Vagina (tissue), 2 donors: Measurements from ENCODE around the gene AHDC1. TPM values are rescaled to one million over a fixed set of nuclear protein-coding genes. Genes with fewer than 3 reads are reported as not detected.

Experiments
- DNase-seq, 2 donors: peaks; one replicate each; pipeline ENCODE4 v3.0.0-alpha.2; 2017; ENCODE audit errors: extremely low spot score in 2 of 2
- H3K27ac ChIP-seq: fragments of 200-600 bp; sonication (generic); one replicate; pipeline ENCODE4 v1.5.1; 2019
- H3K27me3 ChIP-seq: fragments of 200-600 bp; sonication (generic); one replicate; pipeline ENCODE4 v1.5.1; 2019
- H3K36me3 ChIP-seq, 2 donors: fragments of 200-600 bp; sonication (generic); one replicate each; pipeline ENCODE4 v1.5.1; 2017 to 2019
- H3K4me1 ChIP-seq: fragments of 200-600 bp; sonication (generic); one replicate; pipeline ENCODE4 v1.5.1; 2019
- H3K4me3 ChIP-seq, 2 donors: fragments of 200-600 bp; sonication (generic); 1 replicate in 1 of 2; 2 replicates in 1 of 2; pipeline ENCODE4 v1.5.1; 2016 to 2019
- H3K9me3 ChIP-seq: fragments of 200-600 bp; sonication (generic); one replicate; pipeline ENCODE4 v1.5.1; 2019
- CTCF ChIP-seq, 3 experiments: fragments of 450-650 bp in 2 of 3; fragments of 200-600 bp in 1 of 3; sonication (generic) in 1 of 3; IDR thresholded peaks; one replicate each; pipeline ENCODE4 v1.5.1; 2017 to 2019; ENCODE audit warnings: antibody characterized with exemption in 3 of 3, mild to moderate bottlenecking in 2 of 3, moderate library complexity in 2 of 3
- POLR2A ChIP-seq, 2 donors: fragments of 450-650 bp; IDR thresholded peaks; one replicate each; pipeline ENCODE4 v1.6.1; 2017; ENCODE audit warnings: antibody characterized with exemption in 2 of 2, mild to moderate bottlenecking in 2 of 2, moderate library complexity in 2 of 2
- POLR2AphosphoS5 ChIP-seq, 2 donors: sonication (generic); formaldehyde crosslinking; IDR thresholded peaks; one replicate each; pipeline ENCODE4 v1.9.0; 2017; ENCODE audit warnings: antibody characterized with exemption in 2 of 2, mild to moderate bottlenecking in 2 of 2, low read depth in 1 of 2; ENCODE audit not compliant: insufficient read depth in 1 of 2
- intact Hi-C: fragments of 100-400 bp; cut with DNase I; formaldehyde crosslinking; loops from one replicate; pipeline ENCODE4 v1.15.1; 2023
- total RNA-seq: library from RNA; depleted of rRNA; stranded (reverse); fragments of >200 nt; gene quantifications from one replicate; pipeline ENCODE4 v1.2.3, GENCODE V29; 2016

The AHDC1 gene
- total RNA-seq, 1 donor from 2014 or later = 62.4 TPM

- no peaks in the 10 kb centered on the region for H3K27me3 ChIP-seq
- no peaks in the 10 kb centered on the region for H3K9me3 ChIP-seq
- H3K4me3 ChIP-seq = no peak overlapping the region
- H3K36me3 ChIP-seq = no peaks in the 10 kb centered on the region
- TF ChIP-seq POLR2A (IDR thresholded peaks at IDR 0.05) = no peak
- TF ChIP-seq POLR2AphosphoS5 (IDR thresholded peaks at IDR 0.05; ENCODE audit: insufficient read depth in 1 of 2, low read depth in 1 of 2) = no peak
- TF ChIP-seq CTCF (IDR thresholded peaks at IDR 0.05) = no peak
- DNase-seq = no peak
- intact Hi-C loops = no loop called here
- peaks cover 95% of the 10 kb centered on the region for H3K4me1 ChIP-seq
- H3K27ac ChIP-seq = peak overlapping the region; percentile 96
Measured at GRCh38 chr1:27574001-27574781, 29.8 kb downstream of the AHDC1 start.

GRCh38 chr1:27572679-27573426 lies 31.1 kb downstream of the AHDC1 start:
- intact Hi-C loops = no loop called here
- no peak for TF ChIP-seq POLR2AphosphoS5 (IDR thresholded peaks at IDR 0.05; ENCODE audit: insufficient read depth in 1 of 2, low read depth in 1 of 2)
- TF ChIP-seq POLR2A (IDR thresholded peaks at IDR 0.05) = no peak
- no peak for TF ChIP-seq CTCF (IDR thresholded peaks at IDR 0.05)
- H3K27ac ChIP-seq = peak overlapping the region; percentile 96
- DNase-seq = no peak
- peak overlapping the region in 1 of 2 donors; percentile 15 for H3K4me3 ChIP-seq
- H3K27me3 ChIP-seq = no peaks in the 10 kb centered on the region
- no peaks in the 10 kb centered on the region for H3K9me3 ChIP-seq
- H3K36me3 ChIP-seq = no peaks in the 10 kb centered on the region
- H3K4me1 ChIP-seq = peaks cover 92% of the 10 kb centered on the region

- Histone ChIP-seq H3K4me1 (peaks cover 92% of the 10 kb centered on the region), H3K27me3 (no peaks in the 10 kb centered on the region), H3K4me3 (peak overlapping the region; percentile 15 to 25), H3K9me3 (no peaks in the 10 kb centered on the region), H3K27ac (peak overlapping the region; percentile 96), H3K36me3 (no peaks in the 10 kb centered on the region)
- no peak for TF ChIP-seq POLR2AphosphoS5 (IDR thresholded peaks at IDR 0.05; ENCODE audit: insufficient read depth in 1 of 2, low read depth in 1 of 2)
- TF ChIP-seq POLR2A (IDR thresholded peaks at IDR 0.05) = no peak
- TF ChIP-seq CTCF (IDR thresholded peaks at IDR 0.05) = no peak
- no peak for DNase-seq
- intact Hi-C loops = no loop called here
Measured at GRCh38 chr1:27572019-27572678, 31.8 kb downstream of the AHDC1 start.

GRCh38 chr1:27571439-27572018 lies 32.4 kb downstream of the AHDC1 start:
- H3K4me1 ChIP-seq = peaks cover 92% of the 10 kb centered on the region
- H3K4me3 ChIP-seq = peak overlapping the region; percentile 15 to 25
- H3K9me3 ChIP-seq = no peaks in the 10 kb centered on the region
- DNase-seq = no peak
- H3K36me3 ChIP-seq = no peaks in the 10 kb centered on the region
- TF ChIP-seq CTCF (IDR thresholded peaks at IDR 0.05) (no peak), POLR2AphosphoS5 (IDR thresholded peaks at IDR 0.05; ENCODE audit: insufficient read depth in 1 of 2, low read depth in 1 of 2) (no peak), POLR2A (IDR thresholded peaks at IDR 0.05) (no peak)
- peak overlapping the region; percentile 96 for H3K27ac ChIP-seq
- no peaks in the 10 kb centered on the region for H3K27me3 ChIP-seq
- intact Hi-C loops = no loop called here
